Caki2 (cell line): ENCODE results near the gene SERTAD4. TPM values are rescaled to one million over a fixed set of nuclear protein-coding genes. Genes with fewer than 3 reads are reported as not detected.
"Not testable (repeated sequence)": the region's sequence is repeated elsewhere in the genome, so short reads cannot be mapped to it uniquely, and the experiment has no call there.

Experiments
- DNase-seq: peaks from one replicate; pipeline ENCODE4 v3.0.0-alpha.2; 2015; ENCODE audit warnings: low read depth
- in situ Hi-C: cut with HindIII; loops from 2 replicates; pipeline ENCODE4 v1.10.0; 2016; ENCODE audit warnings: low sequenced_read_pairs, low pct_unique_long_range_greater_than_20kb, mixed read lengths
- total RNA-seq: library from RNA; depleted of rRNA; stranded (reverse); fragments of >200 nt; shearing (Covaris generic); gene quantifications from 2 replicates; pipeline ENCODE4 v1.2.3, GENCODE V29; 2014; ENCODE audit warnings: low replicate concordance

Gene SERTAD4
- total RNA-seq, 1 experiment from 2014 or later, result 0.95 TPM

- peak; percentile 90 for DNase-seq
- in situ Hi-C loops, result no loop called here
Observed at GRCh38 chr1:210250998-210251679, 18.5 kb downstream of the SERTAD4 start.

DNA sequence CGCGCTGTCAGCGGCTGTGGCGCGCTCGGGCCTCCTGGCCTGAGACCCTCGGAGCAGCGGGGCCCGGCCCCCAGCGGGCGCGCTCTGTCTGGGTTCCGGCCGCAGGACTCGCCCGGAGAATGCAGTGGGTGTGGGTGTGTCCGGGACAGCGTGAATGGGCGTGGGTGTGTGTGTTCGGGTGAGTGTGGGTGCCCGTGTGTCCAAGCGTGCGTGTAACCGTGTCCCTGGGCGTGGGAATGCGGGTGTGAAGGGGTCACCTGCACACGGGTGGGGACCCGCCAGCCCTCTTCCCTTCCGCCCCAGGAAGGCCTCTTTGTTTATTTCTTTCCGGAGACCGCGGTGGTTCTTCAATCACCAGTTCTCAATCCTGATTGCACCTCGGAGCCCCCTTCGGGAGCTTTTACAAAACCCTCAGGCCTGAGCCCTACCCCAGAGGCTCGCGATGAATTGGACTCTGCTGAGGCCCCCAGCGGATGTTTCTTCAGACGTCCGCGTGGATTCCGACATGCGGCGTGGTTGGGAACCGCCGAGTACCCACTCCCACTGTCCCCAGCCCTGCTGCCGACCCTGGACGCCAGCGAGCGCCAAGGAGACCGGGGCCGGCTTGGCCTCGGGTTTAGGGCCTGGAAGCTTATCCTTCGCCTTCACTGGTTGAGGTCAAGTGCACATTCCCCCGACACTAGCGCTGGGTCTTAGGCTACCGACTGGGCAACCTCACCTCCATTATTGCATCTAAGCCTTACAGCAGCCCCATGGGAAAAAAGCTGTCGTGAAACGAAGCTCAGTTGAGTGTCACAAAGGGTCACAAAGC, 19.3 kb downstream of the SERTAD4 start:
- DNase-seq, result no peak
- in situ Hi-C loops, result no loop called here

GRCh38 chr1:210252621-210253051, 20.0 kb downstream of the SERTAD4 start:
- in situ Hi-C loops, result no loop called here
- DNase-seq, result no peak

DNA sequence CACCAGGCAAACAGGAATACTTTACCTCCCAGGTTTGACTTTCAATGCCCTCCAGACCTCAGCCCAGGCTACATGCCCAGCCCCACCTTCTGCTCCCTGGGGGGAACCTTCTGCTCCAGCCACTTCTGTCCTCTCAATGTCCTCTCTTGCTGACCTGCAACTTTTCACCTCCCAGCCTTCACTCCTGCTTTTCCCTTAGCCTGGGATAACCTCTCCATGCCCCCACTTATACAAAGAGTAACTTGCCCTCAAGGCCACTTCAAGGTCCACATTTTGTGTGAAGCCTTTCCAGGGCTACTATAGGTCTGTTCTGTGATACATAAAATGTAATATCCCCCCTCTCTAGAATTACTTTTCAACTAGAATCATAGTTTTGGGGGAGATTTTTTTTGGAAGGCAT, 21.7 kb downstream of the SERTAD4 start:
- DNase-seq, result no peak
- in situ Hi-C loops, result no loop called here

GRCh38 chr1:210257698-210258529, 25.3 kb downstream of the SERTAD4 start:
- in situ Hi-C loops, result no loop called here
- peak; percentile 62 for DNase-seq

DNA sequence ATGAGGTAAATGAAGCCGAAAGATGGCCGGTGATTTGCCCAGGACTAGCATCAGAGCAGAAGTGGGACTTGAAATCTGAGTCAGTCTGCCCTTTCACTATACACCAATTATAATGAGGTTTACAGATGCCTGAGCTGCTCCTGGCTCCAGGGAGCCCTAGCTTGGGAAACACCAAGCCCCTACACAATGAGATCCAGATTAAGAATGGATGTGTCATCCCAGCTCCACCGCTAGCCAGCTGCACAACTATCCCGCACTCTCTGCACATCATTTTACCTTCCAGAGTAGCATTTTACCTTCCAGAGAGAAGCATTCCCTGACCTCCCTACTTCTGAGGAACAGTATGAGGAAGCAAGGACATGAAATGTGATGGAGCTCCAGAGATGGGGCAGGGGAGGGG, 27.0 kb downstream of the SERTAD4 start:
- no peak for DNase-seq
- in situ Hi-C loops, result no loop called here

- in situ Hi-C loops, result no loop called here
- no peak for DNase-seq
Observed at GRCh38 chr1:210260096-210260495, 27.5 kb downstream of the SERTAD4 start.

DNA sequence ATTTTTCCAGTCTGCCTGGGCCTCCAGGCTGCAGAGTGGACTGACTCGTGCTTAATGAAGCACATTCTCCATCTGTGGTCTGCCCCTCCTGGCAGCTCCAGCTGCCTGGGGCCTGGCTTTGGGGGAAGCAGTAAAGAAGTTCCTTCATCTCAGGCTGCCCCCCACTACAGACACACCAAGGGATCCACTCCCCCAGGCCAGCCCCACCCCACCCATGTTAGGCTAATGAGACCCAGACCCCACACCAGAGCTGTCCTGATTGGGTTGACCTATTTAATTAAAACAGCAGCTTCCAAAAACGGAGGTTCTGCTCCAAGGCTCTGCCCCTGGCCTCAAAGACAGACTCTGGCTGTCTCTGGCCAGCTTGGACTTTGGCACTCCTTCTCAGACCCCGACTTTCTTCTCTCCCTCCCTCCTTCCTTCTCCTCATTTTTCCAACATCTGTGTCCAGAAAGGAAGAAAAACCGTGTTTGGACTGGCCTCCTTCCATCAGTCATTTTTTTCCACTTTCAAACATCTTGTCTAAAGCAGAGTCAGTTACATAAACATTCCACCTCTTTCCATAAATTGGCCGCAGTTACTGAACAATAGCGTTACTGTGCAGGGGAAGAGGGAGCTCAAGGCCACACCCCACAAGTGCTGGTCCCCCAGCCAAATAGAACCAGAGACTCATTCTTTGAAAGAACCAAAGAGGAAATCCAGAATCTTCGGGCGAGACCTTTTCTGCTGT, 29.7 kb downstream of the SERTAD4 start:
- in situ Hi-C loops, result no loop called here
- DNase-seq, result peak; percentile 43

GRCh38 chr1:210262897-210263272, 30.3 kb downstream of the SERTAD4 start:
- peak; percentile 7 for DNase-seq
- in situ Hi-C loops, result no loop called here

- in situ Hi-C loops, result no loop called here
- no peak for DNase-seq
Observed at GRCh38 chr1:210263963-210264362, 31.4 kb downstream of the SERTAD4 start.

- in situ Hi-C loops, result no loop called here
- peak; percentile 31 for DNase-seq
Observed at GRCh38 chr1:210264496-210265380, 32.1 kb downstream of the SERTAD4 start.

GRCh38 chr1:210265392-210265955, 32.9 kb downstream of the SERTAD4 start:
- in situ Hi-C loops, result not testable (repeated sequence)
- DNase-seq, result peak; percentile 58

DNA sequence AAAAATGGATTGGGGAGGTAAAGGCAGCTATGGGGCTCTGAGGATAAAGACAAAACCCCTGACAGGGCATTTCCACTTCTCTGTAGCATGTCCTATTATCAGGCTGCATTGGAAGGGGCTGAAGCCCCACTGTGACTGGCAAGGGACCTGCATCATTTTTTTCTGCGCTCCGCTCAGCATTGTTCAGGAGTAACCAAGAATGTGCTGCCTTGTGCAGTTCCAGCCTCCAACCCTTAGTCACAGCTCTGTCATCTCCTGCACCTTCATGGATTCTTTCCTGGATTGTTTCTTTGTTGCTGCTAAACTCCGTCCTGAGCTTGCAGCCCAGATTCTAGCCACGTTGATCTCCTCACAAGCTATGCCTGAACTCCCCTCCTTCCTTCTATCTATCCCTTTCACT, 37.4 kb downstream of the SERTAD4 start:
- in situ Hi-C loops, result no loop called here
- no peak for DNase-seq

- in situ Hi-C loops, result no loop called here
- no peak for DNase-seq
Observed at GRCh38 chr1:210272666-210273065, 40.1 kb downstream of the SERTAD4 start.

DNA sequence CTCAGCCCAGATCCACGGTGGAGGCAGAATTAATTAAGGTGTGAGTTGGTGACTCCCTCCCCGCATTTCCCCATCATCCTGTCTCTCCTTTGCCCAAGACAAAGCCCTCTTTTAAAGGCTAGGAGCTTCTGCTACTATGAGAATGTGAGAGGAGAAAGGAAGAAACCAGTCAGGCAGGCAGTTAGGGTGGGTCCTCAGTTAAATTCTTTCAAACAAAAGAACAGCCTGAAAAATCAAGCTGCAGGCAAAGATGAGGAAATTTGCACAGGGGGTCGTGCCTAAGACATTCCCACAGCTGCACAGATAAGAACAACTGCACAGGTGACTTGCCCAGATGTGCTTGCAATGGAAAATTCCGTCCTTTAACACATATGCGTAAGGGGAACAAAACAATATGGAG, 47.6 kb downstream of the SERTAD4 start:
- in situ Hi-C loops, result no loop called here
- no peak for DNase-seq

- DNase-seq, result peak; percentile 18
- in situ Hi-C loops, result no loop called here
Observed at GRCh38 chr1:210288116-210288515, 55.5 kb downstream of the SERTAD4 start.

- no peak for DNase-seq
- in situ Hi-C loops, result no loop called here
Observed at GRCh38 chr1:210289248-210289647, 56.7 kb downstream of the SERTAD4 start.
